ENCODE data around the gene H2BK1.

H2BK1 gene

DNA sequence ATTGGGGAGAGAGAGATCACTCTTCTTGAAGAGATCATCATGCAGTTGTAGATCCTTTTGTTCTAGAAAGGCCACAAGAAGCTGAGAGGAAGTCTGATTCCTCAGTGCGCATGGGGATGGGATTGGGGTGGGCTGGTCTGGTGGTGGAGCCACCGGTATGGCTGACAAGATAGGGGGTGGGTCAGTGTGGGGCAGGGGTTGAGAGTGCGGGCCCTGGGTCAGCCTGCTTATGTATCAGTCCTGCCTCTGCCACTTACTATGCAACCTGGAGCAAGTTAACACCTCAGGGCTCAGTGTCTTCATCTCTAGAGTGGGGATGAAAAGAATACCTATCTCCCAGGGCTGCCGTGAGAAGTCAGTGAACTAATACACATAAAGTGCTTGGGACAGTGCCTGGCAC lies 30.2 kb upstream of the H2BK1 start:
- no peak for DNase-seq (ENCODE audit: extremely low read depth, low read depth)
- TF ChIP-seq, protein P1, sequence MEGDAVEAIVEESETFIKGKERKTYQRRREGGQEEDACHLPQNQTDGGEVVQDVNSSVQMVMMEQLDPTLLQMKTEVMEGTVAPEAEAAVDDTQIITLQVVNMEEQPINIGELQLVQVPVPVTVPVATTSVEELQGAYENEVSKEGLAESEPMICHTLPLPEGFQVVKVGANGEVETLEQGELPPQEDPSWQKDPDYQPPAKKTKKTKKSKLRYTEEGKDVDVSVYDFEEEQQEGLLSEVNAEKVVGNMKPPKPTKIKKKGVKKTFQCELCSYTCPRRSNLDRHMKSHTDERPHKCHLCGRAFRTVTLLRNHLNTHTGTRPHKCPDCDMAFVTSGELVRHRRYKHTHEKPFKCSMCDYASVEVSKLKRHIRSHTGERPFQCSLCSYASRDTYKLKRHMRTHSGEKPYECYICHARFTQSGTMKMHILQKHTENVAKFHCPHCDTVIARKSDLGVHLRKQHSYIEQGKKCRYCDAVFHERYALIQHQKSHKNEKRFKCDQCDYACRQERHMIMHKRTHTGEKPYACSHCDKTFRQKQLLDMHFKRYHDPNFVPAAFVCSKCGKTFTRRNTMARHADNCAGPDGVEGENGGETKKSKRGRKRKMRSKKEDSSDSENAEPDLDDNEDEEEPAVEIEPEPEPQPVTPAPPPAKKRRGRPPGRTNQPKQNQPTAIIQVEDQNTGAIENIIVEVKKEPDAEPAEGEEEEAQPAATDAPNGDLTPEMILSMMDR (IDR thresholded peaks at IDR 0.05; ENCODE audit: low read depth, low read length), result no peak

DNA sequence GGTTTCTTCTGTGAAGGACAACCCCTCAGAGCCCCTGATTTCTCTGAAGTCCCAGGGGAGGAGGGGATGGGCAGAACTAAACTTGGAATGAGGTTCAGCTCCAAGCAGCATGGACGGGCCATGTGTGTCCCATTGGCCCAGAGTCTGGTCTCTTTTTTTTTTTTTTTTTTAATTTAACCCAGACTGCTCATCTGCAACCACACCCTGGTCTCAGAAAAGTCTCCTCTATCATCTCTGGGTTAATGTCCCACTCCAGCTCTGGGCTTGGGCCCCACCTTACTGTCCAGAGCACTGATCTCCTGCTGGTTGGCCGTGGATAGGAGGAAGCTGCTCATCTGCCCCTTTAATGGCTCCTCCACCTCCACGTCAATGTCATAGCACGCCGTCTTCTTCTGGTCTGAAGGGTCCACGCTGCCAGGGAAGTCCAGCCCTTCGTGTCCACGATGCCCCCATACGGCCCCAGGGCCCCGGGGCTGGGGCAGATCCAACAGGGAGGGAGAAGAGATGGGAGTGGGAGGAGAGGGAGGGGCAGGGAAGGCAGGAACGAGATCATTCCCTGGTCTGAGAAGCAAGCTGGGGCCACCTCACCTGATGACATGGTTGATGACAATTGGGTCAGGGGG lies 29.7 kb upstream of the H2BK1 start:
- DNase-seq (ENCODE audit: extremely low read depth, low read depth), result no peak
- TF ChIP-seq, protein P1 (IDR thresholded peaks at IDR 0.05; ENCODE audit: low read depth, low read length), result no peak

DNA sequence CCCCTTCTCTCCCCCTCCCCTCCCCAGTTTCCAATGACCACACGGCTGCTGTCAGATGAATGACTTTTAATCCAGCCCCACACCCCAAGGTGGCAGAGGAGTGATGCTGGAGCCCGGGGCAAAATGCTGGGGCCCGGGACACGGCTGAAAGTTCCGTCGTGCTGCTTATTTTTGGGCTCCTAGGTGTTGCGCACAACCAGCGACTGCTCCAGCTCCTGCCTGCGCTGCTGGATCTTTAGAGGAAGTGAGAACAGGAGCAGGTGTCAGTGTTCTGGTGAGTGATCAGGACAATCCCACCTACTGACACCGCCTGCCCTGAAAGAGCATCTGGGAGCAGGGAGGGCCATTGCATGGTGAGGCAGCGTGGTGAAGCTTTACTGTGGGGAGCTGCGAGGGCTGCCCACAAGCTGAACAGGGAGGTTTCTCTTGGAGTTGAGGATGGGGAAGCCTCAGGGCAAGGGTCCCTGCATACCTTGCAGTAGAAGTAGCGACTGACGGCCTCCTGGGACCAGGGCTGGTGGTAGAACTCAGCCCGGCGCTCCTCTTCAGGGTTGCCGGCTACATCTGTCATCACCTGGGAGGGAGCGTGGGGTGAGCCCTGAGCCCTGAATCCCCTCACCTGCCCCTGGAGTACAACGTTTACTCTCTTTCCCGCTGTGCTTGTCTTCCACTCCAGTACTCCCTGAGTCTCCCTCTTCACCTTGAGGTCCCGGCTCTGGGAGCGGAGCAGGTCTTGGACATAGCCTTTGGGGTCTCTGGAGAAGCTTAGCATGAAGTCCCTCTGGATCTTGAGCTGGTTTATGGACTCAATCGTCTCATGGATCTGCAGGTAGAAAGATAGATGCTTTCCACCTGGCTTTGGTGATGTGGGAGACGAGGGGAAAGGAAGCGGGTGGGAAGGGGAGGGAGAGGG lies 28.9 kb upstream of the H2BK1 start:
- TF ChIP-seq, protein P1 (IDR thresholded peaks at IDR 0.05; ENCODE audit: low read depth, low read length), result no peak
- DNase-seq (ENCODE audit: extremely low read depth, low read depth), result no peak

DNA sequence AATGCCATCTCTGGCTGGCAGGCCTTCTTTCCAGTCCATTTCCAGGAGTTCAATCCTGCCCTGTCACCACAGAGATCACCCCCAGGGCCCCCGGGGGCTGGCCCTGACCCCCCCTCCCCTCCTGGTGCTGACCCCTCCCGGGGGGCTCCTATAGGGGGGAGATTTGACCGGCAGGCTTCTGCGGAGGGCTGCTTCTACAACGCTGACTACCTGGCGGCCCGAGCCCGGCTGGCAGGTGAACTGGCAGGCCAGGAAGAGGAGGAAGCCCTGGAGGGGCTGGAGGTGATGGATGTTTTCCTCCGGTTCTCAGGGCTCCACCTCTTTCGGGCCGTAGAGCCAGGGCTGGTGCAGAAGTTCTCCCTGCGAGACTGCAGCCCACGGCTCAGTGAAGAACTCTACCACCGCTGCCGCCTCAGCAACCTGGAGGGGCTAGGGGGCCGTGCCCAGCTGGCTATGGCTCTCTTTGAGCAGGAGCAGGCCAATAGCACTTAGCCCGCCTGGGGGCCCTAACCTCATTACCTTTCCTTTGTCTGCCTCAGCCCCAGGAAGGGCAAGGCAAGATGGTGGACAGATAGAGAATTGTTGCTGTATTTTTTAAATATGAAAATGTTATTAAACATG lies 28.0 kb upstream of the H2BK1 start:
- no peak for DNase-seq (ENCODE audit: extremely low read depth, low read depth)
- TF ChIP-seq, protein P1 (IDR thresholded peaks at IDR 0.05; ENCODE audit: low read depth, low read length), result no peak

DNA sequence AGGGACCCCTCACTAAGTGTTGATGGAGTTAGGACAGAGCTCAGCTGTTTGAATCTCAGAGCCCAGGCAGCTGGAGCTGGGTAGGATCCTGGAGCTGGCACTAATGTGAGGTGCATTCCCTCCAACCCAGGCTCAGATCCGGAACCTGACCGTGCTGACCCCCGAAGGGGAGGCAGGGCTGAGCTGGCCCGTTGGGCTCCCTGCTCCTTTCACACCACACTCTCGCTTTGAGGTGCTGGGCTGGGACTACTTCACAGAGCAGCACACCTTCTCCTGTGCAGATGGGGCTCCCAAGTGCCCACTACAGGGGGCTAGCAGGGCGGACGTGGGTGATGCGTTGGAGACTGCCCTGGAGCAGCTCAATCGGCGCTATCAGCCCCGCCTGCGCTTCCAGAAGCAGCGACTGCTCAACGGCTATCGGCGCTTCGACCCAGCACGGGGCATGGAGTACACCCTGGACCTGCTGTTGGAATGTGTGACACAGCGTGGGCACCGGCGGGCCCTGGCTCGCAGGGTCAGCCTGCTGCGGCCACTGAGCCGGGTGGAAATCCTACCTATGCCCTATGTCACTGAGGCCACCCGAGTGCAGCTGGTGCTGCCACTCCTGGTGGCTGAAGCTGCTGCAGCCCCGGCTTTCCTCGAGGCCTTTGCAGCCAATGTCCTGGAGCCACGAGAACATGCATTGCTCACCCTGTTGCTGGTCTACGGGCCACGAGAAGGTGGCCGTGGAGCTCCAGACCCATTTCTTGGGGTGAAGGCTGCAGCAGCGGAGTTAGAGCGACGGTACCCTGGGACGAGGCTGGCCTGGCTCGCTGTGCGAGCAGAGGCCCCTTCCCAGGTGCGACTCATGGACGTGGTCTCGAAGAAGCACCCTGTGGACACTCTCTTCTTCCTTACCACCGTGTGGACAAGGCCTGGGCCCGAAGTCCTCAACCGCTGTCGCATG lies 27.2 kb upstream of the H2BK1 start:
- DNase-seq (ENCODE audit: extremely low read depth, low read depth), result no peak
- TF ChIP-seq, protein P1 (IDR thresholded peaks at IDR 0.05; ENCODE audit: low read depth, low read length), result no peak

DNA sequence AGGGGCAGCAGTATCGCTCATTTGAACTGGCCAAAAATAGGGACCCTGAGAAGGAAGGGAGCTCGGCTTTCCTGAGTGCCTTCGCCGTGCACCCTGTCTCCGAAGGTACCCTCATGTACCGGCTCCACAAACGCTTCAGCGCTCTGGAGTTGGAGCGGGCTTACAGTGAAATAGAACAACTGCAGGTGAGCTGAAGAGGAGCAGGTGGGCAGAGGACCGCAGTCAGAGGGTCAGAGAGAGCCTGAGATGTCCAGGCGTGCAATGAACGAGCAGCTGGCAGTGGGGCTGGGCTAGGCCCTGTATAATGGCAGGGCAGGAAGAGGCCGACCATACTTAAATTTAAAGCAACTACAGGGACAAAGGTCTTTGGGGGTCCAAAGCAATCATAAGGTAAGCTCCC lies 26.1 kb upstream of the H2BK1 start:
- TF ChIP-seq, protein P1 (IDR thresholded peaks at IDR 0.05; ENCODE audit: low read depth, low read length), result no peak
- no peak for DNase-seq (ENCODE audit: extremely low read depth, low read depth)
